Dedifferentiated amniotic fluid mesenchymal stem cell (primary cell): Measurements from ENCODE around the gene RAD23B.

Experiments
- DNase-seq: peaks from one replicate; pipeline ENCODE4 v3.0.0-alpha.2; 2016; ENCODE audit errors: extremely low spot score

Gene RAD23B

DNA sequence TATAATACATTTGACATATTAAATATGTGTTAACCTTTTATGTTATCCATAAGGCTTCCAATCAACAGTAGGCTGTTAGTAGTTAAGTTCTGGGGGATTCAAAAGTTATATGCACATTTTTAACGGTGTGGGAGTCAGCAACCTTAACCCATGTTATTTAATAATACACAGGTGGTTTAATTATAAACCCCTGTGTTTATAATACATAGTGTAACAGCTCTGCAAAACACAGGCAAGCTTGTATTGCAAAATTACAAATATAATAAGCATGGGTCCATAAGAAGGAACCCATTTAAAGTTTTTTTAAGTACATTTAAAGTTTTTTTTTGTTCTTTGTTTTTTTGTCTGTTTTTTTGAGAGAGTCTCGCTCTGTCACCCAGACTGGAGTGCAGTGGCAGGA lies 14.5 kb upstream of the RAD23B start:
- no peak for DNase-seq

DNA sequence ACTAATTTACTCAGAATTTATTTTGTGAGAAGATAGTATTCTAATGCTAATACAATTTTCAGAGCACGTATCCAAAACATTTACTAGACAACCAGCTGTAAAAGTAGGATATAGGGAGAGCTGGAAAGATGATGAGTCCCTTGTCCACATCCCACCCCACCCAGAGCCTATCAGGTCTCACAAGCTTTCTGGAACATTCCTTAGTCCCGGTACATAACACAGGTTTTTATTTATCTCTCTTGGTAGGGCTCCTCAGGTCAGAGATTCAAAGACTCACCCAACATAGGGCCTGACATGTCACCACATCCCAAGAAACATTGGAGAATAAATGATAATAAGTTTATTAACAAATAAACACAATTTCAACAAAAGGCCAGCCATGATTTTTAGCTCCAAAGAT lies 13.8 kb upstream of the RAD23B start:
- no peak for DNase-seq

DNA sequence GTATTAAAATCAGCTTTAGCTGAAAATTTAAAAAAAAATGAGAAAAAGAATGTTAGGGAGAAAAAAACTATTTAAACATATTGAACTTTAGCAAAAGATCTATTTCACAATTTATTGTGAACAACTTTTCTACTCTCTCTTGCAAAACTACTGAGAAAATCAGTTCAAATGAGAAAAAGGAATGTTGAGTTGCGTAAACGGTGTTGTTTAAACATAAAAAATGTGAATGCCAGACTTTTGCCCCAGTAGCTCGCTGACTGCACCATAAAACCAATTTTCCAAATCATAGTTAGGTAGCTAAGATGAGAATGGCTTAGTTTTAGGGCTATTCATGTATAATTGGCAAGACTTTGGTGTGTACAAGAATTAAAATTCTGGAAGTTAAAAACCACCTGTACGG lies 13.4 kb upstream of the RAD23B start:
- no peak for DNase-seq

DNA sequence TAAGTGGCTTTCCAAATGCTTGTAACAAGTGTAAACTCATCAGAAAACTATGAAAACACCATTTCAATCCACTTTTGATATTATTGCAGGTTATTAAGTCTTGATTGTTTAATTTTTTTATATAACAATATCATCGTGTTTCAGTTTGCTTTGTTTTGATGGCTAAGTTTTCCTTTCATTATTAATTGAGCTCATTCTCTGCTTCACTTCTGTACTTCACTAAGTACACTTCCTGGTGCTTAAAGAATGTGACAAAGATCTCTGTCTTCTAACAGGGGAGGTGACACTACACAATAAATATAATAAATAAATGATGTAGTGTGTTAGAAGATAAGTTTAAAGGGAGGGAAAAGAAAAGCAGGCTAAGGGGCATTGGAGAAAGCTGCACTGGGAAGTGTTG lies 13.0 kb upstream of the RAD23B start:
- DNase-seq = no peak

DNA sequence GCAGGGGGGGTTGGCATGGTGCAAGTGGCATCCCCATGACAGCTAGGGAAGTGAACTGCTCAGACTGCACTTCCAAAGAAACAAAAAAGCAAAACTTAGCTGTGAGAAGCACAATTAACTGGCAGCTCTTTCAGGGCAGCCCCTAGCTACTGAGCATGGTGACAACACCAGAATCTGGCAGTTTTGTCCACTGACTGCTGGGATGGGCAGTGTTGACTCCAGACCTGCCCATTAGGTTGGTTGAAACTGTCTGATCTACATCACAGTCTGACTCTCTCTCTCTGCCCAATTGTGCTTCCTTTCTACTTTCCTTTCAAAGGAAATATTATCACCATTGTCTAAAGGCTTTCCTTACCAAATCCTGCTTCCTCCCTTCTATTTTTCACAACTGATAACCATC lies 12.5 kb upstream of the RAD23B start:
- no peak for DNase-seq

DNA sequence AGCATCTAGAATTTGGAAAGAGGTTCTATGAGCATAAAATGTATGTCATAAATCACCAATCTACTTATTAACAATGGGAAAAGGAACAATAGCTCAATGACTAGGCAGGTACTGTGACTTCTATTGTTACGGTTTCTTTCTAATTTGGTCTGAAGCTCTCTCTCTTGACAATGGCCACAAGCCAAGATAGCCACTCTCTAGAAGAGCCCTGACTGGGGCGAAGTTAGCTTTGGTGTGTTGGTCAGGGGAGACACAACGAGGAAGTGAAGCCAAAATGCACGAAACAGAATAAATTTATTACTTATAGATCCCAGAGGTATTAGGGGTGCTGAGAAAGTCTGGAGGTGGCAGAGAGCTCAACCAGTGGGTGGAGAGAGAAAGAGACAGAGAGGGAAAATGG lies 9.4 kb upstream of the RAD23B start:
- DNase-seq = no peak

DNA sequence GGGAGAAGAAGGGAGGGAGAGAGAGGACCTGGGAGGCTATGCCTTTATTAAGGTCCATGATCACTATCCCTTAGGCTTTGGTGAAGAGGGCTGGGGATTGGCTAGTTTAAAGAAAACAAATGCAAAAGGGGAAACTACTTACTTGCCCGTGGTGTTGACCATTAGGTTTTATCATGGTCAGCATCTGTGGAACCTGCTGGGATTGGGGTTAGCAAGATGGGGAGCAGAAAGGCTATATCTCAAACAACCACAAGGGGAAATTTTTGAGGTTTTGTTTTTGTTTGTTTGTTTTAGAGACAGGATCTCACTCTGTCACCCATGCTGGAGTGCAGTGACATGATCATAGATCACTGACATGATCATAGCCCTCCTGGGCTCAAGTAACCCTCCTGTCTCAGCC lies 9.0 kb upstream of the RAD23B start:
- DNase-seq = no peak

DNA sequence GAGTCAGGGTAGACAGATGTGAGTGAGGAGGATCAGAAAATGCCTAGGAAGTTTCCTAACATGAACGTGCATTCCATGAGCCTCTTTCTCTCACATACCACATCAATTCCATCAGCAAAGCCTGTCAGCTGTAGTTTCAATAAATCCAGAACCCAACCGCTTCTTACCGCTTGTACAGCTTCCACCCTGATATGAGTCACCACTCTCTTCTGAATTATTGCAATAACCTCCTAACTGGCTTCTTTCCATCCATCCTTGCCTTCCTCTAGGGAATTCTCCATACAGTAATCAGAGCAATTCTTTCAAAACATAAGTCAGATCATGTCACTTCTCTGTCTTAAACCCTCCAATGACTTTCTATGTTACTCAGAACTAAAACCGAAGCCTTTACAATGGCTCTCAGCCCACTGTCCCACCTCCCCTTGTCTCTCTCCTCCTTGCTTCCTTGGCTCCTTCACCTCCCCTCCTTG lies 8.1 kb upstream of the RAD23B start:
- DNase-seq = peak; percentile 99

DNA sequence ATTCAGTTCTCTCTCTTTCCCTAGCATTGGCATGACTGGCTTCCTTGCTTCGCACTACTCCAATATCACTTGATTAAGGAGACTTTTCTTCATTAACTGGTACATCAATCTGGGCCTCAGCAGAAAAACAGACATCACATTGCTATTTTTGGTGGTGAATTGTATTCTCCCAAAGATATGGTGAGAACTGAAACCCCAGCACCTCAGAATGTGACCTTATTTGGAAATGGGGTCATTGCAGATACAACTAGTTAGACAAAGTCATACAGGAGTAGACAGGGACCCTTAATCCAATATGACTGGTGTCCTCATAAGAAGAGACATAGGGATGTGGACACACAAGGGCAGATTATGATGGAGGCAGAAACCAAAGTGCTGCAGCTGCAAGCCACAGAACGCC lies 7.5 kb upstream of the RAD23B start:
- no peak for DNase-seq

DNA sequence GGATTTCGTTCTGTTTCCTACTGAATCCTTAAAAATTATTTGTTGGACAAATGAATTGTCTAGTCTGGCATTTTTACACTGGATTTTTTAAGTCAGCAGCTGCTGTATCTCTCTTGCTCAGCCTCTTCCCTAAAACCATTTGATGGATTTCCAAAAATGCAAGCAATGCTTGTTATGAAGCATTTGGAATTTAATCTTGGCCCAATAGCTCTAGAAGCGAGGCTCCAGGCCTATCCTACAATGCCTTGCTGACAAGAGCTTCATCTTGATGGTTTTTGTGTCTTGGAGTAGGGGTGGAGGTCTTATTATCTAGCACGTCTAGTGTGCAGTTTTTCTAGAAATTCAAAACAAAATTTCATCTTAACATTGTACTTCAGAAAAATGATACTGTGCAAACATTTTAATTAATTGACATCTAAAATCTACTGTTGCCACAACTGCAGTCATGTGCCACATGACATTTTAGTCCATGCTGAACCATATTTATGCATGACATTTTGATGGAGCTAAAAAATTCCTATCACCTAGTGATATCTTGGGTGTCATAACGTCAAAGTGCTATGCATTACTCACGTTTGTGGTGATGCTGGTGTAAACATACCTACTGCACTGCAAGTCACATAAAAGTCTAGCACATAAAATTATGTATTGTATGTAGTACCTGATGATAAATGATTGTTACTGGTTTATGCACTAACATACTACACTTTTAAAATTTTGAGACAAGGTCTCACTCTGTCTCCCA lies 5.9 kb upstream of the RAD23B start:
- DNase-seq = peak; percentile 69

DNA sequence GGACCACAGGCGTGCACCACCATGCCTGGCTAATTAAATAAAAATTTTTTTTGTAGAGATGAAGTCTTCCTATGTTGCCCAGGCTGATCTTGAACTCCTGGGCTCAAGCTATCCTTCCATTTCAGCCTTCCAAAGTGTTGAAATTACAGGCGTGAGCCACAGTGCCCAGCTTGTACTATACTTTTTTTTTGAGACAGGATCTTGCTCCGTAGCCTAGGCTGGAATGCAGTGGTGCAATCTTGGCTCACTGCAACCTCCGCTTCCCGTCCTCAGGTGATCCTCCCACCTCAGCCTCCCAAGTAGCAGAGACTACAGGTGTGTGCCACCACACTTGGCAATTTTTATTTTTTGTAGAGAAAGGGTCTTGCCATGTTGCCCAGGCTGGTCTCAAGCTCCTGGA lies 5.3 kb upstream of the RAD23B start:
- no peak for DNase-seq

DNA sequence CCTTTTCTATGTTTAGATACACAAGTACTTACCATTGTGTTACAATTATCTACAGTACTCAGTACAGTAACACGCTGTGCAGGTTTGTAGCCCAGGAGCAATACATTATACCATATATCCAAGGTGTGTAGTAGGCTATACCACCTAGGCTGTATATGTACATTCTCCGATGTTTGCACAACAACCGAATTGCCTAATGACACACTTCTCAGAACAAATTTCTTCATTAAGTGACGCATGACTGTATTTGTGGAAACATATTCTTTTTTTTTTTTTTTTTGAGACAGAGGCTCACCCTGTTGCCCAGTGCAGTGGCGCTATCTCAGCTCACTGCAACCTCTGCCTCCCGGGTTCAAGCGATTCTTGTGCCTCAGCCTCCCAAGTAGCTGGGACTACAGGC lies 4.0 kb upstream of the RAD23B start:
- DNase-seq = no peak

DNA sequence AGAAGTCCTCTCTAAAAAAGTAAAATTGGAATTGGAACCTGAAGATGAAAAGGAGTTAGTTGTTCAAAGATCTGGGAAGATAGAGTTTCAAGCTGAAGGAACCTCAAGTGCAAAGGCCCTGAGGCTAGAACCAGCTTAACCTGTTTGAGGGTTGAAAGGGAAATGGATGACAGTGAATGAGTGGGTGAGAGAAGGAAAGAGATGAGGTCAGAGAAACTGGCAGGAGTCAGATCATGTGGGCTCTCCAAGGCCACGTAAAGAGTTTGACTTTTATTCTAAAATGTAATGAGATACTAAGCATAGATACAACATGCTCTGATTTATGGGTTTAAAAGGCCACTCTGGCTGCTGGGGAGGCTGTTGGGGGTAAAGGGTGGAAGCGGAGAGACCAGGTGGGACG lies 2.5 kb upstream of the RAD23B start:
- no peak for DNase-seq

DNA sequence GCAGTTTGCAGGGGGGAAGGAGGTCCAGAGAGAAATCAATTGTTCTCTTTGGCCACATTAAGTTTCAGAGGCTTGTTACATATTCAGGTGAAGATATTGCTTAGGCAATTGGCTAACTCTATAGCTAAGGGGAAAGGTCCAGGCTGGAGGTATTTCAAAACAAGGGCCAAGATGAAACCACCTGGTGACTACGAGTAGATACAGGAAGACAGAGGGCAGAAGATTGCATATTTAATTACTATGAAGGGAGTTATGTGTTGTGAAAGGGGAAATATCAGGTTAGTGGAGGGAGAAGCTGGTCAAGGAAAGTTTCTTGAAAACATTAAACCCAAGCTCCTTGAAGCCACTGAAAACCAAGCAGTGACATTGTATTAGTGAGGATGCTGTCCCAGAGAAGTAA lies 1.9 kb upstream of the RAD23B start:
- no peak for DNase-seq

DNA sequence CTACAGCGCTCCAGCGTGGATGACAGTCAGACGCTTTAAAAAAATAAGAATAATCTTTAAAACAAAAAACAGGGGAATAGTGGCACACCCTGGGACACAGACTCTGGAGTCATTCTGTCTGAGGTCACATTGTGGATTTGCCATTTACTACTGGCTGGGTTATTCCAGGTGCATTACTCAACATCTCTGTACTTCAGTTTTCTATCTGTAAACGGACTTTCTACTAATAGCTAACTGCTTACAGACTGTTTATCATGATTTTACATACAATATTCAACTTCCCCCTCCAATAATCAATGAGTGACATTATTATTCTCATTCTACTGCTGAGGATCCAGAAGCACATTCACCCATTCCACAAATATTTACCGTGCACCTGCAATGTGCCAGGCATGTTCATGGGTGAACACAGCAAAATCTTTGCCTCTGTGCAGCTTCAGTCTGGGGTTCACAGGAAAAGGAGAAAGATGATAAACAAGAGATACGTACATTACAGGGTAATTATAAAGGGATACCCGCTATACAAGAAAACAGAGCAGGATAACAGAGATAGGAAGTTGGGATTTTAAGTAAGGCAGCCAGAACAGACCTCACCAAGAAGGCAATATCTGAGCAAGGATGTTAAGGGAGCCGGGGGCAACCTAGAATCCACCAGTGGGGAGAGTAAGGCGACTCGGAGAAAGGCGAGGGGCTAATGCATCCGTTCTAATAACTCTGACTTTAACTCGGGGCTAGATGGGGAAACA lies 984 bp upstream of the RAD23B start:
- DNase-seq = no peak

DNA sequence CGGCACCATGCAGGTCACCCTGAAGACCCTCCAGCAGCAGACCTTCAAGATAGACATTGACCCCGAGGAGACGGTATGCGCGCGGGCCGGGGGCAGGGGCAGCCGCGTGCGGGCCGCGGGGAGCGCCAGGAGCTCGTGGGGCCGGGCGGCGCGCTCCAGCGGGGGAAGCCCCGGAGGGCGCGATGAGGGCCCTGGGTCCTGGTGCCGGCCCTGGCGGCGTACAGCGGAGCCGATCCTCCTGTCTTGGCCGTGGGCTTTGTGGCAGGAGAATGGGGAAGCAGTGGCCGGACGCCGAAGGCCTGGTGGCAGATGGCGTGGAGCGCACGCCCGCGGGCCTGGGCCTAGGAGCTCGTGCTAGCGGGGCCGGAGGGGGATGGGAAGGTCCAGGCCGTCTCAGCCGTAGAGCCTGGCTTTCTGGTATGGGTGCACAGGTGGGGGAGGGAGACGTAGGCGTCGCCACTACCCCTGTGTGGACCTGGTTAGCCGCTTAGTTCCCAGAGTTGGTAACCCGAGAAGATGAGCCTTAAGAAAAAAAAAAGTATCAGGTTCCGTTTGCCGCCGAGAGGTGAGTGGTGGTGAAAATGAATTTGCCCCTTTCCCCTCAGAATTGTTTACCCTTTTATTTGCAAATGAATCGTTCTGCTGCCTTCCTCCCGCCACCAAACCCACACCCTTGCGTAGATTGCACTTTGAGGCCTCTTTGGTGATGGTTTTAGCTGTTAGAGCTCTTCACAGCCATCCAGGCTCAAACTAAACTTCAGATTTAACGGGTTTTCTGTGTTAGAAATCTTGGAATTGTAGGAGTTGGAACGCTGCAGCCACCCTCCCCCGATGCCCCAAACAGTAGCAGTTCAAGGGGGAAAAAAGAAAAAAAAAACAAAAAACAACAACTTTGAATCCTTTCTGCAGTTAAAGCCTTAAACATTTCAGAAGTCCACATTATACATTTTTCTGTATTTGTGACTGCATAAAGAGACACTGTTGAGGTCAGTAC lies 841 bp downstream of the RAD23B start:
- peak; percentile 48 for DNase-seq

DNA sequence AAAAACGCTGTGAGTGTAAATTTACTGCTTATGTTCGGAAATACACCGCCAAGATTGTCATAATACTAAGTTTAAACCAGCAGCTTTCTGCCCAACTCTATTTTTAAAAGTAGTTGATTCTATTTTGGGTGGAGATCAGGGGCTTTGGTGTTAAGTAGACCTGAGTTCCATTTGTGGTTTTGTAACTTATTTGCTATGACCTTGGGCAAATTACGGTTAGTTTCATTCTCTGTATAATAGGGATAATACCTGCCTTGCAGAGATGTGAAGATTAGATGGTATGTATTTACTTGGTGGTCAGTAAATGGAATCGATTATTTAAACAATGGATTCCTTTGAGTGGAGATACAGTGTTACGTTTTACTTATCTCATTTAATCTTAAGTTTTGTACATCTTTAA lies 1.6 kb downstream of the RAD23B start:
- DNase-seq = no peak

DNA sequence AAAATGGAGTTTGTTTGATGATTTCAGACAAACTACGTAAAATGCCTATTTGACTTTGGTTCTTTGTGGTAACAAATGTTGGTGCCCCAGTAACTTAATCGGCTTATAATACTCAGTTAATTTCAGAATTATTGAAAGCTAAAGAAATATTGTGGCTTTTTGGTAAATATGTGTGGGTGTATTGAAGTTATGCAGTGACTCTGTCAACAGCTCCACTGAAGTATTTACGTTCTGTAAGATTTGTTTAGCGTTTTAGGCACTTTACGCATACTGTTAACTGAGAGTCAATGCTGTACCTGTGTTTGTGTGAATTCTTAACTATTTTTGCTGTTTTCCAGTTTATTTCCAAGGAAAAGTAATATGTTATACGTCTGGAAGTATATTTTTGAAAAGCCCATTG lies 2.2 kb downstream of the RAD23B start:
- no peak for DNase-seq

DNA sequence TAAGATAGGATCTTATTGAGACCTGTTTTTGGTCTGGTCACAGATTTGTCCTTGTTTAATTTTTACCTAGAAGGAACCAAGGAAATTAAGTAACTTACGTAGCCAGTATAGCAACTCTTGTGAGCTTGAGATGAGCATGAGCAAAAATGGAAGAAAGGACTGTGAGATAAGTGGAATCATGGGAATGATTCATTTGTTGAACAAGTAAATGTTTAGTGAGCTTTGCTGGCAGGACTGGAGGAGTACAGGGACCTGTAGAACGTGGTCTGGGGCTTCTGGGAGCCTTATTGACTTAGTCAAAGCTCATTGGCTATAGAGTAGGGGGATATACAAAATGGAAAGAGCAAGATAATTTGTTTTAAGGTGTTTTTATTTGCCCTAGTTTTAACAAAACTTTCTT lies 3.0 kb downstream of the RAD23B start:
- no peak for DNase-seq

DNA sequence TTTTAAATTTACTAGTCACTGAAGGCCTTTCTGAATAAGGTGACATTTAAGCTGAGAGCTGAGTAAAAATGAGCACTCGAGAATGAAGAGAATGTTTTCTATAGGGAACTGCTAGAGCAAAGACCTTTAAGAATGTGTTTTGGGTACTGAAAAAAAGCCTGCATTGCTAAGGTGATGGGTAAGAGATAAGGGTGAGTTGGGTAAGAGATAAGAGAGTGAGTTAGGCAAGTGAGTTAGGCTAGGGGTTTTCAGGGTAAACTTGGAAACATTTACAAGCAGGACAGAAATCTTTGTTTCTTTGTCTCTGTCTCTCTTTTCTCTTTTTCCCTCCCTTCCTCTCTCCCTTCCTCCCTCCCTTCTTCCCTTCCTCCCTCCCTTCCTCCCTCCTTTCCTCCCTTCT lies 5.6 kb downstream of the RAD23B start:
- no peak for DNase-seq

DNA sequence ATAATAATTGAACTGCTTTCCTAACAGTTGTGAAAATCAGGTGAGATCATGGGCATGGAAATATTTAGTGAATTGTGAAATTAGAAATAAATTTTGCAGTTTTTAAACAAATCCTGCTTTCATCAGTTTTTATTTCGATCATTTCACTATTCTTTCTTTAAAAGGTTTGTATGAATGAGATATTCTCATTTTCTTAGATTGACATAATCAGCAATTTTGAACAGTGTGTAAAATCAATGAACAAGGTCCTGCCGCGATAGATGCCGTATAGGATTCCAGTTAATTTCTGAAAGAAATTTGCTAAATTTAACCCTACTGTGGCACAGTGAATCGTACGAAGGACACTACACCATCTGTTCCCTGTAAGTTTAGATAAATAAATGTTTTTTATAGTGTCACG lies 7.5 kb downstream of the RAD23B start:
- DNase-seq = no peak

DNA sequence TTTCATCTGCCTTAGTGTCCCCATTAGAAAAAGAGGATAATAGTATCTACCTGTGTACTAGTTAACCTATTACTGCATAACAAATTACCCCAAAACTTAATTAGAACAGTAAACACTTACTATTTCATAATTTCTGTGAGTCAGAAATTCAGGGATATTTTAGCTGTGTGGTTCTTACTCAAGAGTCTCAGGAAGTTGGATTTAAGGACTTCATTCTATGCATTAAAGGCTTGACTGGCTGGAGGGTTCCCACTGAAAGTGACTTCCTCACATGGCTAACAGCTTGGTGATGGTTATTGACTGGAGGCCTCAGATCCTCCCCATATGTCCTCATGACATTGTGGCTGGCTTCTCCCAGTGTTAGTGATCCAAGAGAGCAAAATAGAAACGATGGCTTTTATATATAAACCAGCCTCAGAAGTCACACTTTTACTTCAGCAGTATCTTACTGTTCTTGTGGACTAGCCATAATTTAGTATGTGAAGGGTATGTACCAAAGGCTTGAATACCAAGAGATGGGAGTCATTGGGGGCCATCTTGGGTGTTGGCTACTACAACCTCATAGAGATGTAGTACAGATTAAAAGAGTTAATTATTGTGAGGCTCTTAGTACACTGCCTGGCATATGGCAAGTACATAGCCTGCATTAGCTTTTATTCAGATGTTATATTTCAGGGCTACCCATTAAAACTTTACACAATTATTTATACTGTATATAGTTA lies 9.9 kb downstream of the RAD23B start:
- DNase-seq = no peak
